ENCODE data around the gene PHKG2.

DNA sequence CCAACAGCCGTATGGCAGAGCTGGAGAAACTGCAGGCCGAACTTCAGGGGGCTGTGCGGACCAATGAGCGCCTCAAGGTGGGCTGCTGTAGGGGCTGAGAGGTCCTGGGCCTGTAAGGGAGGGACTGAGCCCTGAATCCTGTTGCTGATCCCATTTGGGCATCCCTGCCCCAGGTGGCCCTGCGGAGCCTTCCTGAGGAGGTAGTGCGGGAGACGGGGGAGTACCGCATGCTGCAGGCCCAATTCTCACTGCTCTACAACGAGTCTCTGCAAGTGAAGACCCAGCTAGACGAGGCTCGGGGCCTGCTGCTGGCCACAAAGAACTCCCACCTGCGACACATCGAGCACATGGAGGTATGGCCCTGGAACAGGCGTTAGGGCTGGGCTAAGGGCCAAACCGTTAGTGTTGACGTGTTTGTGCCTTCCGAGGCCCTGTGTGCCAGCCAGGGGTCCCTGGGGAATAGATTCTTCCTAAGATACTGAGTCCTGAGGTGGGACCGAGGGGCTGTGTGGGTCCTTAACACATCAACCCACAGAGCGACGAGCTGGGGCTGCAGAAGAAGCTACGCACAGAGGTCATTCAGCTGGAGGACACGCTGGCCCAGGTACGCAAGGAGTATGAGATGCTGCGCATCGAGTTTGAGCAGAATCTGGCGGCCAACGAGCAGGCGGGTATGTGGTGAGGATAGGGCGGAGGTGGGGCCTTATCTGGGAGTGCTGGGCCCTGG, 18.1 kb downstream of the PHKG2 start:
- TF ChIP-seq POLR2AphosphoS5 (IDR thresholded peaks at IDR 0.05) (no peak), POLR2A (IDR thresholded peaks at IDR 0.05) (no peak)
